Activated T-cell treated with anti-CD3 and anti-CD28 coated beads, Interleukin-2, amount 50 U/mL, for 72 hours (primary cell): ENCODE data around the gene HSD11B1L. TPM values are rescaled to one million over a fixed set of nuclear protein-coding genes. Genes with fewer than 3 reads are reported as not detected.
"Not testable (repeated sequence)": the region's sequence is repeated elsewhere in the genome, so short reads cannot be mapped to it uniquely, and the experiment has no call there.

Experiments
- ATAC-seq, 2 donors: fragments of 150-1000 bp; cut with Tn5 transposase; replicated peaks in 1 of 2; 2 replicates each; pipeline ENCODE4 v1.10.0; 2021; ENCODE audit warnings: moderate library complexity in 2 of 2, mild to moderate bottlenecking in 1 of 2
- DNase-seq, 2 donors: peaks; one replicate each; pipeline ENCODE4 v3.0.0; 2021 to 2022; ENCODE audit warnings: mixed read lengths in 1 of 2
- H3K27ac Mint-ChIP-seq: one replicate; pipeline ENCODE4 v1.8.0; 2022; ENCODE audit warnings: mild to moderate bottlenecking, moderate library complexity, mixed read lengths
- H3K27me3 Mint-ChIP-seq: one replicate; pipeline ENCODE4 v1.8.0; 2022; ENCODE audit warnings: low read depth, mixed read lengths
- H3K36me3 Mint-ChIP-seq, 2 donors: one replicate each; pipeline ENCODE4 v1.8.0; 2022; ENCODE audit warnings: mixed read lengths in 2 of 2, mild to moderate bottlenecking in 1 of 2; ENCODE audit not compliant: insufficient read depth in 2 of 2
- H3K4me1 Mint-ChIP-seq: one replicate; pipeline ENCODE4 v1.8.0; 2022; ENCODE audit warnings: low read depth, mixed read lengths
- H3K4me3 Mint-ChIP-seq, 2 donors: one replicate each; pipeline ENCODE4 v1.8.0; 2022; ENCODE audit warnings: mild to moderate bottlenecking in 2 of 2, mixed read lengths in 2 of 2, moderate library complexity in 2 of 2
- H3K9me3 Mint-ChIP-seq, 2 donors: one replicate each; pipeline ENCODE4 v1.8.0; 2022; ENCODE audit warnings: mixed read lengths in 2 of 2
- total RNA-seq, 2 donors: library from RNA; stranded (reverse); gene quantifications; one replicate each; pipeline ENCODE4 v1.2.3, GENCODE V29; 2022

Gene HSD11B1L
- total RNA-seq, 2 donors from 2014 or later = 3.0 to 5.1 TPM

- ATAC-seq (no peak), DNase-seq (no peak)
- Mint-ChIP-seq H3K4me3 (no peak overlapping the region), H3K36me3 (peaks cover 0 to 2% of the 10 kb centered on the region in 2 donors), H3K4me1 (peaks cover 40% of the 10 kb centered on the region), H3K9me3 (peaks cover 0 to 3% of the 10 kb centered on the region in 2 donors), H3K27me3 (no peaks in the 10 kb centered on the region), H3K27ac (no peak overlapping the region)
These were observed 4.0 kb downstream of the HSD11B1L start for GRCh38 chr19:5684694-5685430.

- H3K4me3 Mint-ChIP-seq = peak overlapping the region; percentile 85 to 88
- H3K4me1 Mint-ChIP-seq = peaks cover 41% of the 10 kb centered on the region
- ATAC-seq (no peak), DNase-seq (no peak)
- peaks cover 4 to 11% of the 10 kb centered on the region in 2 donors for H3K36me3 Mint-ChIP-seq
- H3K27me3 Mint-ChIP-seq = no peaks in the 10 kb centered on the region
- peaks cover 0 to 3% of the 10 kb centered on the region in 2 donors for H3K9me3 Mint-ChIP-seq
- H3K27ac Mint-ChIP-seq = no peak overlapping the region
These were observed 5.5 kb downstream of the HSD11B1L start for GRCh38 chr19:5686326-5686646.

- Mint-ChIP-seq H3K4me3 (peak overlapping the region; percentile 85 to 88), H3K27me3 (no peaks in the 10 kb centered on the region), H3K36me3 (peaks cover 4 to 11% of the 10 kb centered on the region in 2 donors), H3K4me1 (peaks cover 36% of the 10 kb centered on the region), H3K9me3 (no peaks in the 10 kb centered on the region), H3K27ac (peak overlapping the region; percentile 40)
- peak; percentile 100 for DNase-seq
- peak; percentile 74 to 75 for ATAC-seq
These were observed 6.0 kb downstream of the HSD11B1L start for GRCh38 chr19:5686647-5687359.

- Mint-ChIP-seq H3K27me3 (no peaks in the 10 kb centered on the region), H3K9me3 (no peaks in the 10 kb centered on the region), H3K36me3 (peaks cover 4 to 11% of the 10 kb centered on the region in 2 donors), H3K27ac (peak overlapping the region; percentile 19), H3K4me1 (peaks cover 40% of the 10 kb centered on the region), H3K4me3 (peak overlapping the region; percentile 85 to 88)
- DNase-seq = no peak
- no peak for ATAC-seq
These were observed 6.8 kb downstream of the HSD11B1L start for GRCh38 chr19:5687360-5688198.

GRCh38 chr19:5688262-5688881 is 7.5 kb downstream of the HSD11B1L start:
- Mint-ChIP-seq H3K4me3 (peak overlapping the region; percentile 75 to 76), H3K4me1 (peaks cover 44% of the 10 kb centered on the region), H3K36me3 (peaks cover 4 to 12% of the 10 kb centered on the region in 2 donors), H3K27ac (peak overlapping the region; percentile 83)
- H3K27me3 Mint-ChIP-seq, ATAC-seq, DNase-seq, H3K9me3 Mint-ChIP-seq: not testable (repeated sequence)

GRCh38 chr19:5690125-5690954 is 9.5 kb downstream of the HSD11B1L start, which contains the start of gene RPL36:
TSS of gene RPL36 (plus strand) at chr19:5690295. CDS start at chr19:5690508, 213 bp downstream.
- H3K27me3 Mint-ChIP-seq = no peaks in the 10 kb centered on the region
- peaks cover 48% of the 10 kb centered on the region for H3K4me1 Mint-ChIP-seq
- H3K4me3 Mint-ChIP-seq = peak within 1 kb of the TSS; percentile 95 to 99
- peak within 1 kb of the TSS; percentile 93 for H3K27ac Mint-ChIP-seq
- no peaks in the 10 kb centered on the region for H3K9me3 Mint-ChIP-seq
- peak; percentile 99 to 100 for DNase-seq
- ATAC-seq = peak; percentile 49 to 54
- peaks cover 8 to 15% of the 10 kb centered on the region in 2 donors for H3K36me3 Mint-ChIP-seq

GRCh38 chr19:5690955-5691821 is 10.4 kb downstream of the HSD11B1L start:
- ATAC-seq (peak in 1 of 2 donors; percentile 1), DNase-seq (peak; percentile 59 to 69)
- Mint-ChIP-seq H3K36me3 (peaks cover 8 to 15% of the 10 kb centered on the region in 2 donors), H3K27me3 (no peaks in the 10 kb centered on the region), H3K9me3 (no peaks in the 10 kb centered on the region), H3K4me1 (peaks cover 43% of the 10 kb centered on the region), H3K27ac (peak overlapping the region; percentile 93), H3K4me3 (peak overlapping the region; percentile 95 to 99)

- Mint-ChIP-seq H3K27ac (peak overlapping the region; percentile 83), H3K27me3 (no peaks in the 10 kb centered on the region), H3K36me3 (peaks cover 8 to 15% of the 10 kb centered on the region in 2 donors), H3K9me3 (no peaks in the 10 kb centered on the region), H3K4me1 (peaks cover 38% of the 10 kb centered on the region), H3K4me3 (peak overlapping the region; percentile 95 to 99)
- peak; percentile 31 for DNase-seq
- no peak for ATAC-seq
These were observed 11.2 kb downstream of the HSD11B1L start for GRCh38 chr19:5691822-5692722.

- ATAC-seq (no peak), DNase-seq (no peak)
- H3K4me3 Mint-ChIP-seq = peak overlapping the region; percentile 95 to 99
- H3K36me3 Mint-ChIP-seq = peaks cover 8 to 15% of the 10 kb centered on the region in 2 donors
- peaks cover 38% of the 10 kb centered on the region for H3K4me1 Mint-ChIP-seq
- H3K27ac Mint-ChIP-seq = peak overlapping the region; percentile 83
- H3K27me3 Mint-ChIP-seq = no peaks in the 10 kb centered on the region
- no peaks in the 10 kb centered on the region for H3K9me3 Mint-ChIP-seq
These were observed 11.9 kb downstream of the HSD11B1L start for GRCh38 chr19:5692723-5693194.
